ENCODE measurements around the gene FNBP1L. TPM values are rescaled to one million over a fixed set of nuclear protein-coding genes. Genes with fewer than 3 reads are reported as not detected.
"Not testable (repeated sequence)": the region's sequence is repeated elsewhere in the genome, so short reads cannot be mapped to it uniquely, and the experiment has no call there.

Gene FNBP1L
- polyA plus RNA-seq, 1 donor (not counting 4 experiments of a cell fraction or from before 2014, with no cell fraction given): 22.9 TPM

DNA sequence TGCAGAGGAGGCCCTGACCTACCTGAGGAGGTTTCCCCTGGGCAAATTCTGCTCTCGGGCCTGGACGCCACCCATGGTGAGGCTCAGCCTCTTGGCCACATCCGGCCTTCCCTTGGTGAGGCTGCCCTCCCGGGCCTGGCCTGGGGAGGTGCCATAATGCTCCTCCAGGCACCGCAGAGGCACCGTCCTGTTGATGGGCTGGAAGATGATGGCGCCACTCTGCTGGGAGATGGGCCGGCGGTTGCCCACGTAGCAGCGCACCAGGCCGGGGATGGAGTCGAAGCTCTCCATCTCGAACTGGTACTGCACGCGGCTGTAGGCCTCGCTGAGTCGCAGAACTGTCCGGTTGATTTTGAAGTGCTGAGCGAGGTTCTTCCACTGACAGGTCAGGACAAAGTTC is 141.0 kb downstream of the FNBP1L start:
- H3K9me3 ChIP-seq (ENCODE audit: control insufficient read depth, low read depth, low read length): no peaks in the 10 kb centered on the region
- H3K27me3 ChIP-seq (ENCODE audit: control insufficient read depth, extremely low read depth, insufficient read depth, low read length): no peaks in the 10 kb centered on the region
- TF ChIP-seq, protein P1, sequence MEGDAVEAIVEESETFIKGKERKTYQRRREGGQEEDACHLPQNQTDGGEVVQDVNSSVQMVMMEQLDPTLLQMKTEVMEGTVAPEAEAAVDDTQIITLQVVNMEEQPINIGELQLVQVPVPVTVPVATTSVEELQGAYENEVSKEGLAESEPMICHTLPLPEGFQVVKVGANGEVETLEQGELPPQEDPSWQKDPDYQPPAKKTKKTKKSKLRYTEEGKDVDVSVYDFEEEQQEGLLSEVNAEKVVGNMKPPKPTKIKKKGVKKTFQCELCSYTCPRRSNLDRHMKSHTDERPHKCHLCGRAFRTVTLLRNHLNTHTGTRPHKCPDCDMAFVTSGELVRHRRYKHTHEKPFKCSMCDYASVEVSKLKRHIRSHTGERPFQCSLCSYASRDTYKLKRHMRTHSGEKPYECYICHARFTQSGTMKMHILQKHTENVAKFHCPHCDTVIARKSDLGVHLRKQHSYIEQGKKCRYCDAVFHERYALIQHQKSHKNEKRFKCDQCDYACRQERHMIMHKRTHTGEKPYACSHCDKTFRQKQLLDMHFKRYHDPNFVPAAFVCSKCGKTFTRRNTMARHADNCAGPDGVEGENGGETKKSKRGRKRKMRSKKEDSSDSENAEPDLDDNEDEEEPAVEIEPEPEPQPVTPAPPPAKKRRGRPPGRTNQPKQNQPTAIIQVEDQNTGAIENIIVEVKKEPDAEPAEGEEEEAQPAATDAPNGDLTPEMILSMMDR (optimal IDR thresholded peaks at IDR 0.05 in 1 of 3, IDR thresholded peaks at IDR 0.05 in 1 of 3, conservative IDR thresholded peaks at IDR 0.05 in 1 of 3; ENCODE audit: extremely low read depth in 1 of 3, insufficient read depth in 2 of 3, low read length in 3 of 3): no peak
- no peak for TF ChIP-seq EZH2 (IDR thresholded peaks at IDR 0.05; ENCODE audit: low read length)
- peaks cover 50 to 71% of the 10 kb centered on the region in 2 experiments for H3K36me3 ChIP-seq (ENCODE audit: control insufficient read depth in 2 of 2, extremely low read depth in 1 of 2, insufficient read depth in 2 of 2, low read length in 2 of 2)
- H3K27ac ChIP-seq (ENCODE audit: control insufficient read depth, insufficient read depth, low read length): no peak overlapping the region
- peaks cover 61% of the 10 kb centered on the region for H4K20me1 ChIP-seq (ENCODE audit: control insufficient read depth, extremely low read depth, insufficient read depth, low read length)
- no peak for FAIRE-seq
- H3K4me3 ChIP-seq (ENCODE audit: control insufficient read depth in 2 of 3, extremely low read depth in 1 of 3, insufficient read depth in 2 of 3, low read depth in 1 of 3, low read length in 3 of 3): no peak overlapping the region
- no peak overlapping the region for H3K4me2 ChIP-seq (ENCODE audit: control insufficient read depth, extremely low read depth, insufficient read depth, low read depth, low read length)
- H3K79me2 ChIP-seq (ENCODE audit: control insufficient read depth, insufficient read depth, low read length): peaks cover 88% of the 10 kb centered on the region
- H3K9ac ChIP-seq (ENCODE audit: control insufficient read depth, extremely low read depth, insufficient read depth, low read length): no peak overlapping the region
- H3K4me1 ChIP-seq (ENCODE audit: control insufficient read depth, extremely low read depth, insufficient read depth, low read length): peaks cover 32% of the 10 kb centered on the region
- dilution Hi-C loops (cut with MboI; ENCODE audit: extremely low pct_ligation_motif_present, low sequenced_read_pairs): no loop called here
- H2AFZ ChIP-seq (ENCODE audit: control insufficient read depth, low read length): no peak overlapping the region
- peaks cover 12% of the 10 kb centered on the region for H3K9me1 ChIP-seq (ENCODE audit: control insufficient read depth, extremely low read depth, insufficient read depth, low read length)
- DNase-seq (ENCODE audit: low read depth, low spot score): no peak

GRCh38 chr1:93591291-93591675 is 143.4 kb downstream of the FNBP1L start:
- H3K79me2 ChIP-seq (ENCODE audit: control insufficient read depth, insufficient read depth, low read length): peaks cover 94% of the 10 kb centered on the region
- peaks cover 69% of the 10 kb centered on the region for H4K20me1 ChIP-seq (ENCODE audit: control insufficient read depth, extremely low read depth, insufficient read depth, low read length)
- H3K4me3 ChIP-seq (ENCODE audit: control insufficient read depth in 2 of 3, extremely low read depth in 1 of 3, insufficient read depth in 2 of 3, low read depth in 1 of 3, low read length in 3 of 3); H3K9me3 ChIP-seq (ENCODE audit: control insufficient read depth, low read depth, low read length); H3K27ac ChIP-seq (ENCODE audit: control insufficient read depth, insufficient read depth, low read length); FAIRE-seq; H3K9ac ChIP-seq (ENCODE audit: control insufficient read depth, extremely low read depth, insufficient read depth, low read length); H2AFZ ChIP-seq (ENCODE audit: control insufficient read depth, low read length); H3K27me3 ChIP-seq (ENCODE audit: control insufficient read depth, extremely low read depth, insufficient read depth, low read length); H3K4me2 ChIP-seq (ENCODE audit: control insufficient read depth, extremely low read depth, insufficient read depth, low read depth, low read length); DNase-seq (ENCODE audit: low read depth, low spot score); dilution Hi-C loops (cut with MboI; ENCODE audit: extremely low pct_ligation_motif_present, low sequenced_read_pairs): not testable (repeated sequence)
- peaks cover 43% of the 10 kb centered on the region for H3K4me1 ChIP-seq (ENCODE audit: control insufficient read depth, extremely low read depth, insufficient read depth, low read length)
- peaks cover 19% of the 10 kb centered on the region for H3K9me1 ChIP-seq (ENCODE audit: control insufficient read depth, extremely low read depth, insufficient read depth, low read length)
- peaks cover 47 to 69% of the 10 kb centered on the region in 2 experiments for H3K36me3 ChIP-seq (ENCODE audit: control insufficient read depth in 2 of 2, extremely low read depth in 1 of 2, insufficient read depth in 2 of 2, low read length in 2 of 2)
